WERI-Rb-1 (cell line): ENCODE results near the gene SLC9A5.

Experiments
- DNase-seq: peaks from one replicate; pipeline ENCODE4 v3.0.0-alpha.2; 2020
- H3K27ac ChIP-seq: fragments of 250-450 bp; sonication (Bioruptor Pico); 2 replicates; pipeline ENCODE4 v1.5.1; 2020; ENCODE audit warnings: mild to moderate bottlenecking, moderate library complexity
- H3K27me3 ChIP-seq: fragments of 250-450 bp; sonication (Bioruptor Pico); 2 replicates; pipeline ENCODE4 v1.5.1; 2021; ENCODE audit warnings: mild to moderate bottlenecking, low read depth, moderate library complexity; ENCODE audit not compliant: insufficient read depth, severe bottlenecking
- H3K36me3 ChIP-seq: fragments of 250-450 bp; sonication (Bioruptor Pico); 2 replicates; pipeline ENCODE4 v1.5.1; 2020; ENCODE audit warnings: mild to moderate bottlenecking, moderate library complexity
- H3K4me3 ChIP-seq: 2 replicates; pipeline ENCODE4 v1.5.1; 2011; ENCODE audit warnings: low read depth, mild to moderate bottlenecking, control low read depth, low read length
- H3K9me3 ChIP-seq: fragments of 250-450 bp; sonication (Bioruptor Pico); 2 replicates; pipeline ENCODE4 v1.5.1; 2021; ENCODE audit warnings: mild to moderate bottlenecking, moderate library complexity; ENCODE audit not compliant: severe bottlenecking
- TF ChIP-seq, protein P1 (sequence below): IDR thresholded peaks from 2 replicates; pipeline ENCODE4 v1.5.1; 2011; ENCODE audit warnings: low read depth, mild to moderate bottlenecking, control low read depth, inconsistent platforms, low read length

SLC9A5 gene

DNA sequence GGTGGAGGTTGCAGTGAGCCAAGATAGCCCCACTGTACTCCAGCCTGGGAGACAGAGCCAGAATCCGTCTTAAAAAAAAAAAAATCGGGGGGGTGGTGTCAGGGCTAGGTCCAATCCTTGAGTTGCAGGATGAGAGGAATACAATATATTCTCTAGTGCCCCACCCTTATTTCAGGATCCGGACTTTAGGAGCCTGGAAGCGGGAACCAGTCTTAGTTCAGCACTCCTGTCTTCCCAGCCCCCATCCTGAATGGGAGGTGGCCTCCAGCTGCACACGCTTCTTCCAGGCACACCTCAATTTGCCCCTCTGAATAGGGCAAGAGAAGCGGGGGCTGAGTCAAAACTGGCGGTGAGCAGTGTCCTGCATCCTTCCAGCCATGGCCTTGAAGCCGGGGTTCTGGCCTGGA is 3.1 kb upstream of the SLC9A5 start:
- TF ChIP-seq, protein P1, sequence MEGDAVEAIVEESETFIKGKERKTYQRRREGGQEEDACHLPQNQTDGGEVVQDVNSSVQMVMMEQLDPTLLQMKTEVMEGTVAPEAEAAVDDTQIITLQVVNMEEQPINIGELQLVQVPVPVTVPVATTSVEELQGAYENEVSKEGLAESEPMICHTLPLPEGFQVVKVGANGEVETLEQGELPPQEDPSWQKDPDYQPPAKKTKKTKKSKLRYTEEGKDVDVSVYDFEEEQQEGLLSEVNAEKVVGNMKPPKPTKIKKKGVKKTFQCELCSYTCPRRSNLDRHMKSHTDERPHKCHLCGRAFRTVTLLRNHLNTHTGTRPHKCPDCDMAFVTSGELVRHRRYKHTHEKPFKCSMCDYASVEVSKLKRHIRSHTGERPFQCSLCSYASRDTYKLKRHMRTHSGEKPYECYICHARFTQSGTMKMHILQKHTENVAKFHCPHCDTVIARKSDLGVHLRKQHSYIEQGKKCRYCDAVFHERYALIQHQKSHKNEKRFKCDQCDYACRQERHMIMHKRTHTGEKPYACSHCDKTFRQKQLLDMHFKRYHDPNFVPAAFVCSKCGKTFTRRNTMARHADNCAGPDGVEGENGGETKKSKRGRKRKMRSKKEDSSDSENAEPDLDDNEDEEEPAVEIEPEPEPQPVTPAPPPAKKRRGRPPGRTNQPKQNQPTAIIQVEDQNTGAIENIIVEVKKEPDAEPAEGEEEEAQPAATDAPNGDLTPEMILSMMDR: no peak
- Histone ChIP-seq H3K27me3 (peaks cover 3% of the 10 kb centered on the region), H3K27ac (peak overlapping the region; percentile 67), H3K36me3 (no peaks in the 10 kb centered on the region), H3K9me3 (no peaks in the 10 kb centered on the region), H3K4me3 (peak overlapping the region; percentile 77)
- DNase-seq: no peak

DNA sequence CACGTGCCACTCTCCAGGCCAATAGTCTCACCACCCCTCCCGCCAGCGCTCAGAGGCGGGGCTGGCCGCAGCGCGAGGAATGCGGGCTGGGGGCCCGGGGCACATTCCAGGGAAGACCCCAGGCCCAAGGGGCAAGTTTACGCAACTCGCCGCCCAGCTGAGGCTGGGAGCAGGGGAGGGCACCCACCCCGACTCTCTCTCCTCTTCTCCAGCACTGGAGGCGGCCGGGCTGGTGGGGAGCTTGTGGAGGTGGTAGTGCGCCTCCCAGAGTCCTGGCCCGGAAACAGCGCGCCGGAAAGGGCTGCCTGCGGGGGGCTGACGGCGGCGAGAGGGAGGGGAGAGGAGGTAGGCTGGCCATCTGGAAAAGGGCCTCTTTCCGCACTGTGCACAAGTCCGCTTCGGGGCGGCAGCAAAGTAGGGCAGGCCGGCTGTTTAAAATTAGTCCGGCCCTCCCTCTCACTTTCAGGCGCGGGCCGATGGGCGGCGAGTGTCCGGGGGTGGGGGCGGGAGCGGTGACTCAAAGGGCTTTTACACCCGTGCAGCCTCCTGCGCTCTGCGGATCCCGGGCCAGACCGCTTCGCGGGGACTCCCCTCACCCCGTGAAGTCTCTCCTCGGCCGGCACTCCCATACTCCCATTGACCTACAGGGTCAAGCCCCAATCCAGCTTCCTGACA is 2.6 kb upstream of the SLC9A5 start:
- Histone ChIP-seq H3K36me3 (no peaks in the 10 kb centered on the region), H3K4me3 (peak overlapping the region; percentile 77), H3K27ac (peak overlapping the region; percentile 67), H3K27me3 (peaks cover 3% of the 10 kb centered on the region), H3K9me3 (no peaks in the 10 kb centered on the region)
- TF ChIP-seq, protein P1: peak; percentile 64
- DNase-seq: peak; percentile 91

DNA sequence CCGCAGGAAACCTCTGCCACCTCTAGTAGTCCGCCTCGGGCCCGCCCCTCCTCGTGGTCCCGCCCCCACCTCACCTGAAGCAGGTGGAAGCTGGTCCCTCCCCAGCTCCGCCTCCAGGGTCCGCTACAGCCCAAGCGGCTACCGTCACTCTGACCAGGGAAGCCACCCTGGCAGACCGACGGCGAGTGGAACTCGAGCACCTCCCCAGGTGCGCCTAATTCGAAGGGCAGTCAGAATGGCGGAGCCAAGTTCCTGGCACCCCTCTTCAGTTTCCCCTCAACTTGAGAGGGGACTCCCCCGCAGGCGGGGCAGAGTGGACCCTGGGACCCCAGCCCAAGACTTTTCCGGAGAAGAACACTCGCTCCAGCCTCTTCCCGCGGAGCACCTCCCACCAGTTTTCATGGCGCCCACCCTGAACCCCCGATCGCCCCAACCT is 2.0 kb upstream of the SLC9A5 start:
- no peaks in the 10 kb centered on the region for H3K36me3 ChIP-seq
- peak overlapping the region; percentile 77 for H3K4me3 ChIP-seq
- peak overlapping the region; percentile 67 for H3K27ac ChIP-seq
- no peaks in the 10 kb centered on the region for H3K9me3 ChIP-seq
- H3K27me3 ChIP-seq: peaks cover 3% of the 10 kb centered on the region
- TF ChIP-seq, protein P1: no peak
- DNase-seq: peak; percentile 67

DNA sequence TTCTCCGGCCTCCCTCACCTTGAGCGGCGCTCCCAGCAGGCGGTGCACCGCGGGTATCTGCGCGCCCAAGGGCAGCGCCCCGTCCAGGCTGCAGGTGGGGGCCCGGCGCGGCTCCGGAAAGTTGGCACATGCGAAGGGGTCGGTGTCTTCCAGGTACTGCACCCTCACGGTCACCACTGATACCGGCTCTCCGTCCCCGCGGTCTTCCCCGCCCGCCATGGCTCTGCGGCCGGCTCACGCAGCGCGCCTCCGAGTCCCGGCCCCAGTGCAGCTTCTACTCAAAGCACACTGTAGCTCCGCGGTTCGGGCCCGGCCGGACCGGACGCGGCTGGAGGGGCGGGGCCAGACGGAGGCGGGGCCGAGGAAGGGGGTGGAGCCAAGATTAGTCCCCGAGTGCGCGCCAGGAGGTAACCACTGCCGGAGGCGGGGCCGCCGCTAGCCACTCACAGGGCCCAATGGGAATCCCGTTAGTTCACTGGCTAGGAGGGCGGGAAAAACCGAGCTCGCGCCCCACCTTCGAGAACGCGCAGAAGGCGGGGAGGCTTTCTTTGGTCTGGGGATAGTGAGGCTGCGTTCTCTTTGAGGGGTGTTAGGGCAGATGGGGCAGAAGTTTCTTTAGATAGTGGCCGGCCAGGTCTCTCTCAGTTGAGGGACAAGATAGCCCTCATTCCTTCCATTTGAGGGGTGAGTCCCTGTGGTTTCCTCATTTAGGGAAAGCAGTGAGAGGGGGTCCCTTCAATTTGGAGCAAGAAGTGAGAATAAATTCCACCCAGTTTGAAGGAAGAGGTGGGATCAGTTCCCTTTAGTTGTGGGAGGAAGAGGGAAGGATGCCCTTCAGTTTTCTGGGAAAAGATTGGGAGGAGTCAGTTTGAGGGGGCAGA is 1.3 kb upstream of the SLC9A5 start, which contains the start of gene FHOD1:
Gene FHOD1 (minus strand): TSS at position 290 of the 881 bp plus-strand sequence. CDS start 71 bp downstream, at position 219.
- no peaks in the 10 kb centered on the region for H3K9me3 ChIP-seq
- TF ChIP-seq, protein P1: 0 out of 2 replicates have a peak, but pooled peaks have one; percentile 5
- H3K27ac ChIP-seq: peak within 1 kb of the TSS; percentile 67
- no peaks in the 10 kb centered on the region for H3K36me3 ChIP-seq
- H3K4me3 ChIP-seq: peak within 1 kb of the TSS; percentile 77
- DNase-seq: peak; percentile 98
- H3K27me3 ChIP-seq: peaks cover 3% of the 10 kb centered on the region

DNA sequence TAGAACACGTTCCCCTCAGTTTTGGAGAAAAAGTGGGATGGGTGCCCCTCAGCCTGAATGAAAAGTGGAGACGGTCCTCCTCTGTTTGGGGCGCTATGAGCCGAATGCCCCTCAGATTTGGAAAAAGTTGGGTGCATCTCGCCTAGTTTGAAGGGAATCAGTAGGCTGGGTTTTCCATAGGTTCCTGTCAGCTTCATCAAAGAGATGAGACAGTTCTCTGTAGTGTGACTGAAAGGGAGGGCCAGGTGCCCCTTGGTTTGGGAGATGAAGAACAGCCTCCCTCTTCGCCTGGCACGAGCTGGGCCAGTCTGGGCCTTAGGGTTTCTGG is 742 bp upstream of the SLC9A5 start:
- Histone ChIP-seq H3K27ac (no peak overlapping the region), H3K36me3 (no peaks in the 10 kb centered on the region), H3K4me3 (peak overlapping the region; percentile 77), H3K27me3 (peaks cover 3% of the 10 kb centered on the region), H3K9me3 (no peaks in the 10 kb centered on the region)
- DNase-seq: no peak
- TF ChIP-seq, protein P1: no peak
